CD4-positive, alpha-beta T cell treated with Interleukin-10 for 1 hour (primary cell): ENCODE data around the gene SMYD3.

ENCODE experiments used
- DNase-seq: peaks from one replicate; pipeline ENCODE4 v3.0.0-alpha.2; 2020

SMYD3 gene

GRCh38 chr1:246002725-246003441 is 504.2 kb downstream of the SMYD3 start:
- DNase-seq = peak; percentile 79

DNA sequence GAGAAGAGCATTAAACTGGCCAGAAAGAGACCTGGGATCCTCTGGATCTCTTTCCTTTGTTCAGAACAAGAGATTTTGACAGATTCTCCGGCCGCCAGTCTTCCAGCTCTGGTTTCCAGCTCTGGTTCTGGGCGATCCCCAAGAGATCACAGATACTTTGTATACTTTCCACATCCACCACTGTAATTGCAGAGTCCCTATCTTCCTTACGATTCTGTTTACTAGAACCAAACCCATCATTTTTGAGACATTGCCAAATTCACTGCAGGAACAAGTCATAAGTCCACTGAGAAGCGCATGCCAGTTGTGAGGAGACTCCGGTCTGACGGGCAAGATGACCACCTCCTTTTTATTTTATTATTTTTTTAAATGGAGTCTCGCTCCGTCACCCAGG is 505.2 kb downstream of the SMYD3 start:
- no peak for DNase-seq

GRCh38 chr1:246001142-246001836 is 505.8 kb downstream of the SMYD3 start:
- no peak for DNase-seq

DNA sequence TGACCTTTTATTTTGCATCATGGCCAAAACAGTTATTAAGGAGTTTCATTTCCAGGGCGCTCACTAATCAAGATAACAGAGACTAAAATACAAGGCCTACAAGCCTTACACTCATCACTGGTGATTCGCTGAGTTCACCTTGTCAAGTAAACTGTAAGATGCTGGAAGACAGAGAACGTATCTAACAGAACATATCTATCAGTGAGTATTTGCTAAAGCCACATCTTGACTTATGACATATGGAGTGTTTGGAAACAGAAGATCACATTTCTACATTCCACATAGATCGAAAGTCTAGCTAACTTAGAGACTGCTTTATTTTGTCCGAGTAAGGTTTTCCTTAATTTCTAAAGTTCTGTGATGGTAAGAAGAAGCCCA is 506.5 kb downstream of the SMYD3 start:
- no peak for DNase-seq

- no peak for DNase-seq
These were observed 507.1 kb downstream of the SMYD3 start for GRCh38 chr1:245999697-246000637.

DNA sequence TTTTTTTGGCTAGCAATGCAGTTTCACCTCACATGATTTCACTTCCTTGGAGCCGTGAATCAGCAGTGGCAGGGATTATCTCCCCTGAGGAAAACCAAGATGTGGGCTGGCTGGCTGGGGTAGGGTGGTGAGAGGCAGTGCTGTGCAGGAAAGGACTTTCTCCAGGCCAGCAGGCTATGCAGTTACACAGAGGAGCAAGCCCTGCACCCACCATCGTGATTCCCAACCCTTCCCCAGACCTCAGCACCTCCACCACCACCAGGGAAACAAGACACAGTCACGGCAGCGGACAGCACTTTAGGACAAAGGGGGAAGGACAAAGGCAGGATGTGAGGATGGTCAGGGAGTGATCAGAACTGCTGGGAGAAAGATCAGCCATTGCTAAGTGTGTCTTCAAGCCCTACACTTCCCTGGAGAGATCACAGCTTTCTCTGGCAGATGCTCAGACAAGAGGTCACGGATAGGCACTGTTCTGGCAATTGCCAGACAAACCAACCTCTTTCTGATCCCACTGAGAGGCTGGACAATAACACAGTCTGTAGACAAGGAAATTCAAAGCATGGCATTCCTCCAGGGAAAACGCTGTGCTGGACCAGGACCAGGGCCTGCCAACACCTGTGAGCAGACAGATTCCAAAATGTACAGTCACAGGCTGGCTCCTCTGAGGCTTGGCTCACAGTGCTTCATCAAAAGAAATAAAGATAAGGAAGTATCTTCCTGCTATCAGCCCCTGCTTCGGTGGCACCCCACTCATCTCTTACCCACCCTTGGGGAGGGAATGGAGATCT is 509.4 kb downstream of the SMYD3 start:
- no peak for DNase-seq

DNA sequence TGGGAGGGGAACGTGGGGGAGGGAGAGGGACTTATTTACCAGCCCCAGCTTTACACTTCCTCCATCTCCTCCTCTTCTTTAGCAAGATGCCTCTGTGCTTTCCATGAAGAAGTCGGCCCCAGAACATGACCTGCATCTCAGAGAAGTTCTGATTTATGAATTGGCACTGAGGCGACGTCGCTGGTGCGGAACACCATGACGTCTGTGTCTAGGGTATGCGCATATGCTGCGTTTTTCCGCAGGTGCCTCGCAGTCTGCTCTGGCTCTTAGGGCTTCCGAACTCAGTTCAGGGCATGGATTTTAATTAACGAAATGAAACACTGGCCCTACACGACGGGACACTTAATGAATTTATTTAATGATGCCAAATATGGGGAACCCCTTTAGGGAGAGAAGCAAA is 510.3 kb downstream of the SMYD3 start:
- no peak for DNase-seq

- DNase-seq = no peak
These were observed 511.6 kb downstream of the SMYD3 start for GRCh38 chr1:245995474-245995873.

DNA sequence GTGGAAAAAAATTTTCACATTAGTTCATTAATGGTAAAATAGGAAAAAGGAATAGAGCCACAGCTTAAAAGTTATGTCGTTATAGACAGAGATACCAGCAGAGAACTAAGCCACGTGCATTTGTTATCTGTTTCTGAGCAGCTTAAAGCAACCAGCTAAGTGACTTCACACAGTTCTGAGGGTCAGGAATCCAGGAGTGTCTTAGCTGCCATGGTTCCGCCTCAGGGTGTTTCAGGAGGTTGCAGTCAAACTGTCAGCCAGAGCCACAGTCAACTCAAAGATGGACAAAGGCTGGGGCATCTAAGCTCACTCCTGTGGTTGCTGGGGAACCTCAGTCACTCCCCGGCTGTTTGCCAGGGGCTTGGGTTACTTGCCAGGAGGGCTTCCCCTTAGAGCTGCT is 515.8 kb downstream of the SMYD3 start:
- DNase-seq = no peak

DNA sequence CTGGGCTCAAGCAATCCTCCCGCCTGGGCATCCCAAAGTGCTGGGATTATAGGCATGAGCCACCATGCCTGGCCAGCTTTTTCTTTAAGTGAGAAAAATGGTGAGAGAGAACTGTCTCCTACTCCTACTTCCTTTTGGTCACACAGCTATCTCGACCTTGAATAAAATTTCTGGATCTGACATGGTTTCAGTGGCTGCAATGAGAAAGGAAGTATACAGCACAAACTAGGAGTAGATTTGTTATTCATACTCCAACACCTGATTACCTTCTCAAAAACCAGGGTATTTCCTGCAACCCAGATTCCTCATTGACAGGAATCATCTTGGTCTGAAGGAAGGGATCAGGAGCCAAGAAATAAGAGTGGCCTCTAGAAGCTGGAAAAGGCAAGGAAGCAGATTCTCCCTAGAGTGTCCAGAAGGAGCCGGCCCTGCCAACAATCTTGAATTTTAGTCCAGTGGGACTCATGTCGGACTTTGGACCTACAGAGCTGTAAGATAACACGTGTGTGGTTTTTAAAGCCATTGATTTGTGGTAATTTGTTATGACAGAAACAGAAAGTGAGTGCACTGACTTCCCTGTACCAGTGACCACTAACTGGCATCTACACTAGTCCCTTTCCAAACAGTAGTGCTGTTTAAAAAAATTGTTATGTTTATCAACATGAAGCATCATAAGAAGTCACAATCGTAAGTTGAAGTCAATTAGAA is 516.6 kb downstream of the SMYD3 start:
- DNase-seq = no peak

DNA sequence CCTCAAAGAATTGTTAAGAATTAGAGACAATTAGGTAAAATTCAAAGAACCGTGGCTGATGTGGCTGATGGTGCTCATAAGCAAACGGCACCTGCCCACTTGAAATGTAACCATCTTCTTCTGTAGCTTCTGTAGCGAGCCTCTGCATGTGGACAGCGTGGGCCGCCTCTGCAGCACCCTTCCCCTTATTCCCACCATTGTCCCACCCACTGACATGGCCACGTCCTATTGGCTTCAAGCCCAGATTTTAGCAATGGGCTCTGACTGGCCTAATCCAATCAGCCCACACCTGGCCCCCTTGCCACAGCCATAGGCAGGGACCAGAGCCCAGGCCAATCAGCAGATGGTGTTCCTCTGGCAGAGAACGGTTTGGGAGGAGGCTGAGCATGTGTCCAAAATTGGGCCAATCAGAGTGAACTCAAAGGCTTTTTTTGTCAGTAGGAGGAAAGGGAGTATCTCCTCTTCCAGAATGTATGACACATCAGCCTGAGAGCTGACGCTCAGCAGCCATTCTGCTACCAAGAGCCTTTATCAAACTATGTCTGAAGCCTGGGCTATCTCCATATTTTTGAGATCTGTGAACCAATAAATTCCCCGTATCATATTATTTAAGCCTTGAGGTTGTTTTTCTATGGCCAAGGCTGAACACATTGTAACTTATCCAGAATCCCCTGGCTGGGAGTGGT is 518.5 kb downstream of the SMYD3 start:
- DNase-seq = no peak

GRCh38 chr1:245987997-245988392 is 519.1 kb downstream of the SMYD3 start:
- DNase-seq = no peak

DNA sequence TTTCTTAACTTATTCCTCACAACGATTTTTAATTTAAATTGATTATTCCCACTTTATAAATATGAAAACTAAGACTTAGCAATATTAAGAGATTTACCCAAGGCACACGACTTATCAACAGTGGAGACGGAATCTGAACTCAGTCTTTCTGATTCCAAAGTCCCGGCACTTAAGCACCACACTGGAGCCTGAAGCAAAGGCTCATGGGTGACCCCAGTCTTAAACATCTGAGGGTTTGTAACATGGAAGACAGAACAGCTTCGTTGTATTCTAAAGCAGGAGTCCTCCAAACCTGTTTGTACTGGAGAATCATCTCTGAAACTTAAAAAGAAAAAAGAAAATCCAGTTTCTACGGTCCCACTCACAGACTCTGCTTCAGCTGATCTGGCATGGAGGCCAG is 519.5 kb downstream of the SMYD3 start:
- DNase-seq = no peak

GRCh38 chr1:245987219-245987545 is 519.9 kb downstream of the SMYD3 start:
- no peak for DNase-seq

- DNase-seq = no peak
These were observed 520.5 kb downstream of the SMYD3 start for GRCh38 chr1:245986404-245987218.

- no peak for DNase-seq
These were observed 522.5 kb downstream of the SMYD3 start for GRCh38 chr1:245984390-245985155.

- no peak for DNase-seq
These were observed 523.6 kb downstream of the SMYD3 start for GRCh38 chr1:245983294-245983967.

DNA sequence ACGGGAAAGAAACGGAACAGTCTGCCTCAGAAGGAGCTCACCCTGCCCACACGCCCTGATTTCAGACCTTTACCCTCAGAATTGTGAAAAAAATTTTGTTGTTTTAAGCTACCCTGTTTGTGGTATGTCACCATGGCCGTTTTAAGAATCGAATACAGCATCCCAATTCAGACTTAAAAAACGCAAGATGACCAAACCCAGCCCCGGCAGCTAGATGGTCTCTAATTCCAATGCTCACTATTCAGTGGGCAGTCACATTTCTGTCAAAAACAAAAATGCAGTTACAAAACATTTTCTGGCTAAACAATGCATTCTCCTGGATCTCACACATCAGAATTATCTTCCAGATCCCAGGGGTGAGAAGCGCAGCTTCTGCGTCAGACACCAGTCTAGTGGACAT is 527.5 kb downstream of the SMYD3 start:
- DNase-seq = no peak

DNA sequence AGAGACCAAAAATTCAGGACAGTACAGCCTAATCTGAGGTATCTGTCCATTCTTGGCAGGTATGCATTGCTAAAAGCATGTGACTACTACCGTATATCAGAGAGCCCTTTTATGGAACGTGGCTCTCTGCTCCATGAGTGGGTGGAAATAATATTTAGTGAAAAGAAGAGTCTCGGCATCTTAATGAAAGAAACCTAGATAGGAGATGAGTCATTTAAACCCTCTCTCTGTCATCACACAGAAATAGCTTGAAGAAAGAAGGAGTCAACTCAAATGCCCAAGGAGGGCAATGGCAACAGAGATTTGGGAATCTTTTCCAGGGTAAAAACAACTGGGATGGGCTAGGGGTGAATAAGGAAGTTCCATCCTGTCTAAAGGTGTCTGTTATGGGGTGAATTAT is 528.2 kb downstream of the SMYD3 start:
- DNase-seq = no peak
